Naive thymus-derived CD8-positive, alpha-beta T cell (primary cell): ENCODE measurements around the gene IQGAP1. TPM values are rescaled to one million over a fixed set of nuclear protein-coding genes. Genes with fewer than 3 reads are reported as not detected.
"Not testable (repeated sequence)": the region's sequence is repeated elsewhere in the genome, so short reads cannot be mapped to it uniquely, and the experiment has no call there.

ENCODE experiments used
- ATAC-seq, 2 donors: fragments of 150-1000 bp; cut with Tn5 transposase in 1 of 2; sonication (Bioruptor Pico), chemical (Tn5 transposase) in 1 of 2; 1 replicate in 1 of 2; 2 replicates in 1 of 2; pipeline ENCODE4 v1.10.0; 2021; ENCODE audit warnings: mild to moderate bottlenecking in 2 of 2, moderate library complexity in 2 of 2
- POLR2A ChIA-PET: fragments of 350-600 bp; sonication (Branson Sonifier 250); formaldehyde crosslinking; loops from one replicate; lab custom pipeline; 2021; ENCODE audit warnings: antibody characterized with exemption; lab: Charles Lee
- DNase-seq, 10 donors: peaks; one replicate each; pipeline versions ENCODE4 v3.0.0 to v3.0.0-alpha.2; 2020 to 2022
- H3K27ac Mint-ChIP-seq, 10 donors: one replicate each; pipeline ENCODE4 v1.8.0; 2020 to 2022; ENCODE audit warnings: mild to moderate bottlenecking in 10 of 10, mixed read lengths in 10 of 10, moderate library complexity in 4 of 10, inconsistent platforms in 1 of 10
- H3K27me3 Mint-ChIP-seq, 5 donors: one replicate each; pipeline ENCODE4 v1.8.0; 2021 to 2022; ENCODE audit warnings: mixed read lengths in 5 of 5
- H3K36me3 Mint-ChIP-seq, 3 donors: one replicate each; pipeline ENCODE4 v1.8.0; 2020 to 2022; ENCODE audit warnings: mixed read lengths in 3 of 3, mild to moderate bottlenecking in 2 of 3, inconsistent platforms in 1 of 3
- H3K4me1 Mint-ChIP-seq, 4 donors: one replicate each; pipeline ENCODE4 v1.8.0; 2021 to 2022; ENCODE audit warnings: mixed read lengths in 4 of 4
- H3K4me3 Mint-ChIP-seq, 10 donors: one replicate each; pipeline ENCODE4 v1.8.0; 2020 to 2022; ENCODE audit warnings: mild to moderate bottlenecking in 10 of 10, mixed read lengths in 10 of 10, moderate library complexity in 6 of 10, inconsistent platforms in 1 of 10
- H3K9me3 Mint-ChIP-seq, 9 donors: one replicate each; pipeline ENCODE4 v1.8.0; 2020 to 2022; ENCODE audit warnings: mixed read lengths in 9 of 9, mild to moderate bottlenecking in 3 of 9, inconsistent platforms in 1 of 9, moderate library complexity in 1 of 9
- polyA plus RNA-seq, 3 donors: library from polyadenylated mRNA; unstranded; fragments of 300-500 nt; fragmentation: Illumina TruSeq; gene quantifications; one replicate each; pipeline ENCODE4 v1.2.3, GENCODE V29; 2021
- total RNA-seq, 8 experiments: library from RNA in 2 of 8; stranded (reverse) in 2 of 8; gene quantifications; one replicate each; pipeline ENCODE4 v1.2.3 and lab custom pipeline; 2021 to 2026

IQGAP1 gene
- total and polyA plus RNA-seq, 5 experiments from 2014 or later = 73.9 to 126 (median 101) TPM

- DNase-seq = peak in 4 of 10 donors; percentile 26 to 33 (median 32)
- H3K9me3 Mint-ChIP-seq = peaks cover 0 to 10% (median 0%) of the 10 kb centered on the region in 9 donors
- peak; percentile 63 to 69 for ATAC-seq
- peaks cover 50 to 87% (median 75%) of the 10 kb centered on the region in 4 donors for H3K4me1 Mint-ChIP-seq
- H3K36me3 Mint-ChIP-seq = peaks cover 3 to 17% (median 12%) of the 10 kb centered on the region in 3 donors
- POLR2A ChIA-PET = no interaction called here
- H3K27ac Mint-ChIP-seq = peak overlapping the region; percentile 2 to 89 (median 82)
- H3K27me3 Mint-ChIP-seq = no peaks in the 10 kb centered on the region
- peak overlapping the region in 9 of 10 donors; percentile 50 to 74 (median 66) for H3K4me3 Mint-ChIP-seq
Observed at GRCh38 chr15:90412356-90413194, 24.5 kb downstream of the IQGAP1 start.

DNA sequence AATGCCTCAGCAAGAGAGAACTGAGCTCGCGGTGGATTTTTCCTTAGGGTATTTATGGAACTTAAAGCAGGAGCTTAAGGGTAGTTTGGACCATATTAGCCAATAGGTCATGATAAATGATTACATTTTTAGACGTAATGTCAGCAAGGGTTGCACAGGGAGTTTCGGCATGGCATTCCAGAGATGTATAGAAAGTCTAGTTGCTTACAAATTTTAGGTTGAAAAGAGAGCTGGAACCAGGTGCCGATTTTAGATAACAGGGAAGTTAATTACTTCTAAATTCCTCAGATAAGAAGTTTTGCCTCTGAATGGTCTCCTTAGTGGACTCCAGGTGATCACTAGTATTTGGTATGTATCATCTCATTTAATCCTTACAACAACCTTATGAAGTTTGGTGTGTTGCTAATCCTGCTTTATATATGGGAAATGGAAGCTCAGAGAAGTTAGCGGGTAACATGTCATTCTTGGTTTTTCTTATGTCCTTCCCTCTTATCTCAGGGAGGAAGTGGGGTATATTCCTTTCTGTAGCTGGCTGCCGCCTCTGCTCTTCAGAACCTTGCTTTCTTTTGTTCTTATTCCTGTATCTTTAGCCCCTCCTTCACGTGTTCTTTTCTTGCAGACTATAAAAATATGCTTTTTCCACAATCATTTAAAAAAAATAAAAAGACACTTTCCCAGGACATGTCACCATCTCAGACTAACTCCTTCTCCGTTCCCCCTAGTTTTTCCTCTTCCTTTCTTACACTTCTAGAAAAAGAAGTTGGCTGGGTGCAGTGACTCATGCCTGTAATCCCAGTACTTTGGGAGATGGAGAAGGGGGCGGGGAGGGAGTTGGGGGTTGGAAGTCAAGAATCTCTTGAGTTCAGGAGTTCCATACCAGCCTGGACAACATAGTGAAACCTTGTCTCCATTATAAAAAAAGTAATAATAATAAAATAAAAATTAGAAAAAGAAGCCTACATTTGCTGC lies 25.7 kb downstream of the IQGAP1 start:
- peaks cover 3 to 17% (median 12%) of the 10 kb centered on the region in 3 donors for H3K36me3 Mint-ChIP-seq
- peak overlapping the region; percentile 2 to 87 (median 78) for H3K27ac Mint-ChIP-seq
- peaks cover 48 to 86% (median 74%) of the 10 kb centered on the region in 4 donors for H3K4me1 Mint-ChIP-seq
- DNase-seq (no peak), ATAC-seq (peak; percentile 39 to 50)
- peaks cover 0 to 10% (median 0%) of the 10 kb centered on the region in 9 donors for H3K9me3 Mint-ChIP-seq
- peak overlapping the region; percentile 23 to 79 (median 68) for H3K4me3 Mint-ChIP-seq
- POLR2A ChIA-PET = interaction anchor here (0.8 to 1.2 kb wide), 4 partner anchors 14 to 34 kb away, joined by 3 read pairs; partner anchors contain the start of gene IQGAP1
- no peaks in the 10 kb centered on the region for H3K27me3 Mint-ChIP-seq

DNA sequence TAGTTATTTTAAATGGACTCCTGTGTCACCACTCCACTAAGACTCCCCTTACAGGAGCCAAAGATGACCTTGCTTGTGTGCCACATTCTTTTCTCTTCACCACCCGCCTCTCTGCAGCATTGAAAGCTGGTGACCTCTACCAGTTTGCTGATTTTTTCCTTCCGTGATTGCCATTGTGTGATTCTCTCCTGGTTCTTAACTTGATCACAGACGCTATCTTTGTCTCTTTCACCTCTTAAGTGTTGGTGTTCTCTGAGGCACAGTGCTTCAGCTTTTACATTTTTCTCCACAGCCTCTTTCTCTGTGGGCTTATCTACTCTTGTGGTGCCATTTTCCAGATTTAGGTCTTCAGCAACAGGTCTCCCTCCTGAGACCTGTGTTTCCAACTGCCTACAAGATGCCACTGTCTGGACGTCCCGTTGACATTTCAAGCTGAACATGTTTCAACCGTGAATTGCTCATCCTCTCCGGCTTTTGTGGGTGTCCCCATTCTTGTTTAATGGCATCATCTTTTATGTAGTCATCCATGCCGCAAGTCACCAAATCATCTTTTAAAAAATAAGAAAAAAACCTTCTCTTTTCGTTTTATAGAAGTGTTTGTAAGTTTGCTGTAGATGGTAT lies 26.5 kb downstream of the IQGAP1 start:
- Mint-ChIP-seq H3K27ac (peak overlapping the region in 9 of 10 donors; percentile 34 to 84 (median 75)), H3K4me3 (peak overlapping the region in 9 of 10 donors; percentile 27 to 70 (median 57)), H3K36me3 (peaks cover 3 to 14% (median 9%) of the 10 kb centered on the region in 3 donors), H3K4me1 (peaks cover 48 to 87% (median 77%) of the 10 kb centered on the region in 4 donors), H3K27me3 (no peaks in the 10 kb centered on the region), H3K9me3 (peaks cover 0 to 5% (median 0%) of the 10 kb centered on the region in 9 donors)
- POLR2A ChIA-PET = interaction anchor here (1.0 to 1.2 kb wide), 3 partner anchors 15 to 35 kb away, joined by 3 read pairs; partner anchors contain the start of gene IQGAP1
- ATAC-seq (no peak), DNase-seq (no peak)

DNA sequence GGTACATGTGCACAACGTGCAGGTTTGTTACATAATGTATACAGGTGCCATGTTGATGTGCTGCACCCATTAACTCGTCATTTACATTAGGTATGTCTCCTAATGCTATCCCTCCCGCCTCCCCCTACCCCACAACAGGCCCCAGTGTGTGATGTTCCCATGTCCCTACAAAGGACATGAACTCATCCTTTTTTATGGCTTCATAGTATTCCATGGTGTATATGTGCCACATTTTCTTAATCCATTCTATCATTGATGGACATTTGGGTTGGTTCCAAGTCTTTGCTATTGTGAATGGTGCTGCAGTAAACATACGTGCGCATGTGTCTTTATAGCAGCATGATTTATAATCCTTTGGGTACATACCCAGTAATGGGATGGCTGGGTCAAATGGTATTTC lies 28.0 kb downstream of the IQGAP1 start:
- ATAC-seq, H3K27me3 Mint-ChIP-seq, H3K9me3 Mint-ChIP-seq, H3K4me3 Mint-ChIP-seq, H3K36me3 Mint-ChIP-seq, DNase-seq, POLR2A ChIA-PET: not testable (repeated sequence)
- peak overlapping the region in 1 of 10 donors; percentile 37 for H3K27ac Mint-ChIP-seq
- H3K4me1 Mint-ChIP-seq = peaks cover 52 to 90% (median 82%) of the 10 kb centered on the region in 4 donors

- Mint-ChIP-seq H3K4me1 (peaks cover 43 to 84% (median 69%) of the 10 kb centered on the region in 4 donors), H3K36me3 (peaks cover 0 to 4% (median 0%) of the 10 kb centered on the region in 3 donors), H3K27ac (peak overlapping the region in 4 of 10 donors; percentile 19 to 66 (median 52)), H3K4me3 (peak overlapping the region in 5 of 10 donors; percentile 6 to 30 (median 24)), H3K9me3 (no peaks in the 10 kb centered on the region), H3K27me3 (no peaks in the 10 kb centered on the region)
- no peak for ATAC-seq
- DNase-seq = no peak
- POLR2A ChIA-PET = no interaction called here
Observed at GRCh38 chr15:90418627-90419026, 30.6 kb downstream of the IQGAP1 start.

GRCh38 chr15:90419206-90419605 lies 31.2 kb downstream of the IQGAP1 start:
- peak overlapping the region in 4 of 10 donors; percentile 17 to 77 (median 51) for H3K27ac Mint-ChIP-seq
- no peaks in the 10 kb centered on the region for H3K27me3 Mint-ChIP-seq
- POLR2A ChIA-PET = no interaction called here
- peaks cover 0 to 4% (median 0%) of the 10 kb centered on the region in 3 donors for H3K36me3 Mint-ChIP-seq
- H3K4me1 Mint-ChIP-seq = peaks cover 40 to 84% (median 68%) of the 10 kb centered on the region in 4 donors
- ATAC-seq (no peak), DNase-seq (no peak)
- H3K9me3 Mint-ChIP-seq = no peaks in the 10 kb centered on the region
- peak overlapping the region in 4 of 10 donors; percentile 9 to 62 (median 38) for H3K4me3 Mint-ChIP-seq

DNA sequence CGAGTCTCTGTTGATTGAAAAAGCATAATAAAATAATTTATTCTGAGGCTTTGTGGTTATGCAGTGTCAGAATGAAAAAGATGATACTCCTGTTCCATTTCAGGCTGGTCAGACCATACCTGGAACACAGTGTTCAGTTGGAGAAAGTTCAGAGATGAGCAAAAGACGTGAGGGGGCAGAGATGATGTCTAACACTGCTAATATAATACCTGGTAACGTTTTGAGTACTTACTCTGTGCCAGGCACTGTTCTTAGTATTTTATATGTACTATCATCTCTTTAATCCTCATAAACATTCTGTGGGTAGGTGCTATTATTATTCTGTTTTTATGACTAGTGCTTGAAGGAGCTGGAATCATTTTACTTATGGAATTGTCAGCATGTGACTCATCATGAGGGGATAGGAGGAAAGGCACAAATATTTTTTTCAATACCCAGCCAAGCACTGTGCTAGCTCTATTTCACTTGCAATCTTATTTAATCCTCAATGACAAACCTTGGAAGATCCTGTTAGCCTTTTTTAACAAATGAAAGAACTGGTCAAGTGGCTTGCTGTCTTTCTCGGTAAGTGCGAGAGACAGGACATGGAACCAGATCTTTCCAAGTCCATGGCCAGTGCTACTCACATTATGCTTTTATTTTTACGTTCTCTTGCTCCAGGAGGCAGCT lies 31.8 kb downstream of the IQGAP1 start:
- H3K27ac Mint-ChIP-seq = peak overlapping the region in 6 of 10 donors; percentile 1 to 77 (median 51)
- no peak for DNase-seq
- no peaks in the 10 kb centered on the region for H3K9me3 Mint-ChIP-seq
- H3K27me3 Mint-ChIP-seq = no peaks in the 10 kb centered on the region
- peaks cover 35 to 80% (median 66%) of the 10 kb centered on the region in 4 donors for H3K4me1 Mint-ChIP-seq
- no peak for ATAC-seq
- peak overlapping the region in 5 of 10 donors; percentile 3 to 56 (median 11) for H3K4me3 Mint-ChIP-seq
- peaks cover 0 to 4% (median 0%) of the 10 kb centered on the region in 3 donors for H3K36me3 Mint-ChIP-seq
- POLR2A ChIA-PET = no interaction called here

DNA sequence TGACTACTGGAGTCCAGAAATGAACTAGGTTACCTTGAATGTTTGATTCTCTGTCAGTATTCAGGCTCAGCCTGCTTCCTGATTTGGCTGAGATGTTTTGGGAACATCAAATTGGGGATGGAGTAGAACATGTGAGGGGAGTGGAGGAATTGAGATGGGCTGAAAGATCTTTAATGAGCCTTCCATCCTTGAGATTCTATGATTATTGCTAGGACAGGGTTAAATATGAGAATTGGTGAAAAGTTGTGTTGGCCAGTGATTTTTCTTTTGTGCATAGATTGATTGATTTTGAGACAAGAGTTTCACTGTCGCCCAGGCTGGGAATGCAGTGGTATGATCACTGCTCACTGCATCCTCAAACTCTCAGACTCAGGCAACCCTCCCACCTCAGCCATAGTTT lies 32.4 kb downstream of the IQGAP1 start:
- no peak for ATAC-seq
- DNase-seq = no peak
- Mint-ChIP-seq H3K36me3 (peaks cover 0 to 4% (median 0%) of the 10 kb centered on the region in 3 donors), H3K9me3 (no peaks in the 10 kb centered on the region), H3K4me3 (peak overlapping the region in 1 of 10 donors; percentile 10), H3K27ac (peak overlapping the region in 5 of 10 donors; percentile 1 to 74 (median 10)), H3K4me1 (peaks cover 36 to 80% (median 67%) of the 10 kb centered on the region in 4 donors), H3K27me3 (no peaks in the 10 kb centered on the region)
- POLR2A ChIA-PET = no interaction called here

DNA sequence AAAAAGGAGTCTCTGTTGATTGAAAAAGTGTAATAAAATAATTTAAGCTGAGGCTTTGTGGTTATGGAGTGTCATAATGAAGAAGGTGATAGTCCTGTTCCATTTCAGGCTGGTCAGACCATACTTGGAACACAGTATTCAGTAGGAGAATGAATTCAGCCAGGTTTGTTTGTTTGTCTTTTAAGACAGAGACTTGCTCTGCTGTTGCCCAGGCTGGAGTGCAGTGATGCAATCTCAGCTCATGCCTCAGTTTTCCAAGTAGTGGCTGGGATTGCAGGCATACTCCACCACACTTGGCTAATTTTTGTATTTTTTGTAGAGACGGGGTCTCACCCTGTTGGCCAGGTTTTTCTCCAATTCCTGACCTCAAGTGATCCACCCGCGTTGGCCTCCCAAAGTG lies 33.5 kb downstream of the IQGAP1 start:
- POLR2A ChIA-PET = no interaction called here
- Mint-ChIP-seq H3K27me3 (no peaks in the 10 kb centered on the region), H3K4me3 (no peak overlapping the region), H3K9me3 (no peaks in the 10 kb centered on the region), H3K36me3 (peaks cover 0 to 15% (median 0%) of the 10 kb centered on the region in 3 donors), H3K4me1 (peaks cover 37 to 79% (median 66%) of the 10 kb centered on the region in 4 donors), H3K27ac (no peak overlapping the region)
- ATAC-seq = no peak
- DNase-seq = no peak

DNA sequence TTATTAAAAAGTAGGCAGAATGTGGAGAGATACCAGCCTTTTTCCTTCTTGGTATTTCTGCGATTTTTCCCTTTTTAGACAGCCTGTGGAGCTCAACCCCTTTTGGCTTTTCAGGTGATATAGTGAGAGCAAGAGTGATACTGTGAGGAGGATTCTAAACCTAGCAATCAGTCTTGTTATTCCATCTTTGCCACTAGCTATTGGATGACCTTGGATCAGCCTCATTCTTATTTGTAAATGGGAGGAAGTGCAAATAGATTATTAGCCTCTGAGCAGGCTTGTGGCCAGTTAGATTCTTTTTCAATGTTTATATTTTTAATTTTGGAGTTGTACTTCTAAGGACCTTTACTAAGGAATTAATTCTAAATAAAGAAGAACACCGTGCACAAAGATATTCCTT lies 34.0 kb downstream of the IQGAP1 start:
- Mint-ChIP-seq H3K4me3 (no peak overlapping the region), H3K27ac (no peak overlapping the region), H3K36me3 (peaks cover 0 to 16% (median 0%) of the 10 kb centered on the region in 3 donors), H3K27me3 (no peaks in the 10 kb centered on the region), H3K4me1 (peaks cover 33 to 73% (median 61%) of the 10 kb centered on the region in 4 donors), H3K9me3 (no peaks in the 10 kb centered on the region)
- ATAC-seq = no peak
- POLR2A ChIA-PET = no interaction called here
- no peak for DNase-seq

GRCh38 chr15:90422936-90423335 lies 34.9 kb downstream of the IQGAP1 start:
- H3K9me3 Mint-ChIP-seq = no peaks in the 10 kb centered on the region
- ATAC-seq (no peak), DNase-seq (no peak)
- H3K4me3 Mint-ChIP-seq = no peak overlapping the region
- peaks cover 0 to 23% (median 2%) of the 10 kb centered on the region in 3 donors for H3K36me3 Mint-ChIP-seq
- H3K4me1 Mint-ChIP-seq = peaks cover 27 to 64% (median 54%) of the 10 kb centered on the region in 4 donors
- POLR2A ChIA-PET = interaction anchor here (0.5 kb wide), 1 partner anchor 131 kb away, joined by 3 read pairs; no protein-coding TSS in a partner anchor
- H3K27ac Mint-ChIP-seq = peak overlapping the region in 4 of 10 donors; percentile 20 to 67 (median 50)
- no peaks in the 10 kb centered on the region for H3K27me3 Mint-ChIP-seq
